K562 (cell line): ENCODE data around the gene RSBN1L. TPM values are rescaled to one million over a fixed set of nuclear protein-coding genes. Genes with fewer than 3 reads are reported as not detected.
A peak's percentile ranks its signal among the peaks of the same experiment; 100 is the strongest.

ENCODE experiments used
- ADNP ChIP-seq: fragments of 200-800 bp; sonication (Bioruptor generic); IDR thresholded peaks from 2 replicates; pipeline ENCODE4 v1.6.1; 2016; ENCODE audit warnings: missing genetic modification characterization, missing compliant biosample characterization
- ARID1B ChIP-seq: fragments of 450-650 bp; IDR thresholded peaks from 2 replicates; pipeline ENCODE4 v1.6.1; 2016; ENCODE audit warnings: antibody characterized with exemption, mild to moderate bottlenecking, inconsistent platforms
- C11orf30 ChIP-seq: fragments of 450-650 bp; IDR thresholded peaks from 2 replicates; pipeline ENCODE4 v1.6.1; 2016; ENCODE audit warnings: low read depth, mild to moderate bottlenecking
- DPF2 ChIP-seq: fragments of 450-650 bp; IDR thresholded peaks from 2 replicates; pipeline ENCODE4 v1.6.1; 2016
- EGR1 ChIP-seq: fragments of 450-650 bp; conservative IDR thresholded peaks from 2 replicates; pipeline ENCODE4 v1.6.1; 2017; ENCODE audit warnings: mild to moderate bottlenecking
- EP400 ChIP-seq: fragments of 450-650 bp; IDR thresholded peaks from 2 replicates; pipeline ENCODE4 v1.6.1; 2017; ENCODE audit warnings: antibody characterized with exemption, mild to moderate bottlenecking, moderate library complexity
- GTF3C2 ChIP-seq: IDR thresholded peaks from 3 replicates; pipeline ENCODE4 v1.6.1; 2011; ENCODE audit warnings: borderline replicate concordance, mild to moderate bottlenecking, moderate library complexity; ENCODE audit not compliant: insufficient read length; ENCODE audit errors: extremely low read depth
- HDAC8 ChIP-seq: fragments of 450-650 bp; IDR thresholded peaks from 2 replicates; pipeline ENCODE4 v1.6.1; 2016; ENCODE audit warnings: mild to moderate bottlenecking, missing genetic modification characterization, moderate library complexity, missing compliant biosample characterization
- KDM1A ChIP-seq, 2 experiments: fragments of 450-650 bp; IDR thresholded peaks; 2 replicates each; pipeline ENCODE4 v1.6.1; 2016; ENCODE audit warnings: mild to moderate bottlenecking in 2 of 2
- MAFG ChIP-seq: fragments of 450-650 bp; conservative IDR thresholded peaks from 2 replicates; pipeline ENCODE4 v1.6.1; 2016; ENCODE audit warnings: missing genetic modification characterization, missing compliant biosample characterization
- MAFK ChIP-seq: IDR thresholded peaks from 2 replicates; pipeline ENCODE4 v1.6.1; 2011; ENCODE audit warnings: low read length, improper control_type of control experiment
- MEF2D ChIP-seq: conservative IDR thresholded peaks from 2 replicates; pipeline ENCODE4 v1.6.1; 2016; ENCODE audit warnings: low read depth, missing genetic modification characterization, missing compliant biosample characterization
- MTA2 ChIP-seq: fragments of 450-650 bp; IDR thresholded peaks from 2 replicates; pipeline ENCODE4 v1.6.1; 2016; ENCODE audit warnings: low read depth
- NCOR1 ChIP-seq: fragments of 450-650 bp; IDR thresholded peaks from 2 replicates; pipeline ENCODE4 v1.6.1; 2016; ENCODE audit warnings: mild to moderate bottlenecking, moderate library complexity
- NR2C1 ChIP-seq, 2 experiments: fragments of 450-650 bp; IDR thresholded peaks; 2 replicates each; pipeline ENCODE4 v1.6.1; 2017; ENCODE audit warnings: mild to moderate bottlenecking in 2 of 2, antibody characterized with exemption in 1 of 2, inconsistent platforms in 1 of 2, missing compliant biosample characterization in 1 of 2, missing genetic modification characterization in 1 of 2
- NR2C2 ChIP-seq, 2 experiments: fragments of 200-800 bp in 1 of 2; sonication (Bioruptor generic) in 1 of 2; sonication (generic) in 1 of 2; formaldehyde crosslinking in 1 of 2; IDR thresholded peaks; 2 replicates each; pipeline versions ENCODE4 v1.6.1 to v1.8.0; 2016 to 2022; ENCODE audit warnings: mild to moderate bottlenecking in 1 of 2, missing compliant biosample characterization in 1 of 2, missing genetic modification characterization in 1 of 2, missing genetic modification reagents in 1 of 2
- RFX7 ChIP-seq: fragments of 250-450 bp; sonication (Bioruptor Pico); IDR thresholded peaks from 2 replicates; pipeline ENCODE4 v1.5.1; 2021; ENCODE audit warnings: mild to moderate bottlenecking
- SMARCE1 ChIP-seq: fragments of 450-650 bp; IDR thresholded peaks from 2 replicates; pipeline ENCODE4 v1.7.1; 2016; ENCODE audit warnings: mild to moderate bottlenecking
- ZNF184 ChIP-seq: sonication (generic); formaldehyde crosslinking; IDR thresholded peaks from 2 replicates; pipeline ENCODE4 v1.5.0; 2020; ENCODE audit warnings: missing genetic modification reagents
- ZNF518B ChIP-seq: fragments of 250-450 bp; sonication (Bioruptor Pico); IDR thresholded peaks from 2 replicates; pipeline ENCODE4 v1.5.0; 2021; ENCODE audit warnings: mild to moderate bottlenecking, moderate library complexity
- polyA plus RNA-seq, 8 experiments: library from polyadenylated mRNA; depleted of rRNA in 4 of 8; stranded (reverse) in 5 of 8; unstranded in 3 of 8; fragments of >200 nt; fragmentation: Nextera tagmentation in 2 of 8; fragmentation: Illumina TruSeq in 1 of 8; extraction: Ambion mirVana in 2 of 8; extraction: Trizol in 1 of 8; gene quantifications; 2 replicates each; pipeline versions ENCODE4 v1.2.1 to v1.2.3, GENCODE V29; 2011 to 2014; ENCODE audit warnings: inconsistent platforms in 1 of 8, missing spikeins in 1 of 8
- total RNA-seq, 7 experiments: library from RNA; depleted of rRNA in 6 of 7; stranded (reverse); fragments of >200 nt in 6 of 7; fragmentation: Illumina TruSeq in 2 of 7; extraction: Trizol in 2 of 7; gene quantifications; 2 replicates each; pipeline versions ENCODE4 v1.2.1 to v1.2.3, GENCODE V29; 2011 to 2021; ENCODE audit warnings: low replicate concordance in 1 of 7
- TF ChIP-seq, protein P1 (sequence below): fragments of 250-450 bp; sonication (Bioruptor Pico); IDR thresholded peaks from 2 replicates; pipeline ENCODE4 v1.4.0; 2020; ENCODE audit warnings: mild to moderate bottlenecking, moderate library complexity

Gene RSBN1L
- total and polyA plus RNA-seq, 9 of the 15 experiments (the other 6 are each of a cell fraction or from before 2014, with no cell fraction given), result 6.2 to 35.2 (median 20.1) TPM

GRCh38 chr7:77734659-77735421 lies 38.6 kb downstream of the RSBN1L start (continued):
- no peak for TF ChIP-seq ZNF518B (CRISPR knock-in tag)
- TF ChIP-seq RFX7 (CRISPR knock-in tag), result no peak
- peak; percentile 46; the same call in 1 of the 2 replicates for TF ChIP-seq MAFK
- TF ChIP-seq ZNF184 (CRISPR knock-in tag), result no peak
- TF ChIP-seq NCOR1, result 0 out of 2 replicates have a peak, but pooled peaks have one; percentile 5
- TF ChIP-seq MEF2D (tag), result no peak
- TF ChIP-seq NR2C1 (IDR thresholded peaks at IDR 0.05), result 0 out of 2 replicates have a peak, but pooled peaks have one; percentile 24
- TF ChIP-seq NR2C1 (tag; IDR thresholded peaks at IDR 0.05), result no peak
- 0 out of 2 replicates have a peak, but pooled peaks have one; percentile 35 for TF ChIP-seq SMARCE1
- TF ChIP-seq NR2C2 (CRISPR knock-in tag; IDR thresholded peaks at IDR 0.05), result no peak
- peak; percentile 37; the same call in 1 of the 2 replicates for TF ChIP-seq NR2C2 (tag; IDR thresholded peaks at IDR 0.05)
- 0 out of 2 replicates have a peak, but pooled peaks have one; percentile 8 for TF ChIP-seq EP400
- TF ChIP-seq HDAC8 (tag), result no peak
- peak; percentile 87 for TF ChIP-seq C11orf30
- TF ChIP-seq, protein P1, sequence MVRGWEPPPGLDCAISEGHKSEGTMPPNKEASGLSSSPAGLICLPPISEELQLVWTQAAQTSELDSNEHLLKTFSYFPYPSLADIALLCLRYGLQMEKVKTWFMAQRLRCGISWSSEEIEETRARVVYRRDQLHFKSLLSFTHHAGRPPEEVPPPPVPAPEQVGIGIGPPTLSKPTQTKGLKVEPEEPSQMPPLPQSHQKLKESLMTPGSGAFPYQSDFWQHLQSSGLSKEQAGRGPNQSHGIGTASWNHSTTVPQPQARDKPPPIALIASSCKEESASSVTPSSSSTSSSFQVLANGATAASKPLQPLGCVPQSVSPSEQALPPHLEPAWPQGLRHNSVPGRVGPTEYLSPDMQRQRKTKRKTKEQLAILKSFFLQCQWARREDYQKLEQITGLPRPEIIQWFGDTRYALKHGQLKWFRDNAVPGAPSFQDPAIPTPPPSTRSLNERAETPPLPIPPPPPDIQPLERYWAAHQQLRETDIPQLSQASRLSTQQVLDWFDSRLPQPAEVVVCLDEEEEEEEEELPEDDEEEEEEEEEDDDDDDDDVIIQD (CRISPR knock-in tag), result no peak
- peak; percentile 60 for TF ChIP-seq DPF2
- peak; percentile 67 for TF ChIP-seq EGR1
- TF ChIP-seq GTF3C2, result no peak
- TF ChIP-seq KDM1A (IDR thresholded peaks at IDR 0.05), result peak in 1 of 2 experiments; percentile 39; a peak in 1 of 4 replicates
- peak; percentile 79 for TF ChIP-seq MAFG (tag)
- no peak for TF ChIP-seq MTA2
- no peak for TF ChIP-seq ARID1B
- TF ChIP-seq ADNP, result peak; percentile 23; the same call in 1 of the 2 replicates
